GM21367 (cell line): ENCODE measurements around the gene DNASE1L1.

ENCODE experiments used
- ATAC-seq: cut with Tn5 transposase; IDR thresholded peaks from one replicate; pipeline ENCODE4 v1.9.1; 2021; ENCODE audit not compliant: unreplicated experiment

The DNASE1L1 gene

GRCh38 chrX:154436983-154437752 is 28.1 kb upstream of the DNASE1L1 start, which contains the start of gene GDI1:
Gene GDI1, plus strand, starts transcription at chrX:154437154. Its CDS starts 101 bp downstream, at chrX:154437255.
- ATAC-seq, result peak; percentile 36

- ATAC-seq, result peak; percentile 18
Observed at GRCh38 chrX:154436374-154436982, 27.4 kb upstream of the DNASE1L1 start.

DNA sequence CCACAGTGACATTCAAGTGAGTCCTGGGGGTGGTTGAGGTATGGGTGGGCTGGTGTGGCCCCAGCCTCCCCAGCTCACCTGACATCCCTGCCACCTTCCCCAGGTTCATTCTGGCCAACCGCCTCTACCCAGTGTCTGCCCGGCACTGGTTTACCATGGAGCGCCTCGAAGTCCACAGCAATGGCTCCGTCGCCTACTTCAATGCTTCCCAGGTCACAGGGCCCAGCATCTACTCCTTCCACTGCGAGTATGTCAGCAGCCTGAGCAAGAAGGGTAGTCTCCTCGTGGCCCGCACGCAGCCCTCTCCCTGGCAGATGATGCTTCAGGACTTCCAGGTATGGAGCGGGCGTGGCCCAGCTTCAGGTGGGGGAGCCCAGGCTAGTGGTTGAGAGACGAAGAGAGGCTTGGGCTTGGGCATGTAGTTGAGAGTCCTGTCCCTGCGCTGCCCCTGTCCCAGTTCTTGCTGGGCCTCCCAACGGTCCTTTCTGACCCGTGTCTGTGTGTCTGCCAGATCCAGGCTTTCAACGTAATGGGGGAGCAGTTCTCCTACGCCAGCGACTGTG is 26.2 kb upstream of the DNASE1L1 start:
- no peak for ATAC-seq

- ATAC-seq, result no peak
Observed at GRCh38 chrX:154434394-154435168, 25.5 kb upstream of the DNASE1L1 start.

DNA sequence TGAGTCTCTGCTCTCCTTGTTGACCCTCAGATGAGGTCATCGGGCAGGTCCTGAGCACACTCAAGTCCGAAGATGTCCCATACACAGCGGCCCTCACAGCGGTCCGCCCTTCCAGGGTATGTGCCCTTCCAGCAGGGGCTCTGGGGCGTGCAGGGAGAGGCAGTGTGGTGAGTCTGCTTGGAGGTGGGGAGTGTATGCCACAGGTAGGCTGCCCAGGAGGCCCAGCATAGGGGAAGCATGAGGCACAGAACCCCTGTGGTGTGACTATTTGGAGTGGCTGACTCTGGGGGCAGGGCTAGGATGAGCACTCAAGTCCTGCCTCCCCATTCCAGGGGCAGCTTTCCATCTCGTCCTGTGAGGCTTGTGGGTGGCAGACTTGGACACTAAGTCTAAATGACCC is 24.6 kb upstream of the DNASE1L1 start:
- ATAC-seq, result no peak

- no peak for ATAC-seq
Observed at GRCh38 chrX:154432210-154432609, 23.2 kb upstream of the DNASE1L1 start.

- ATAC-seq, result no peak
Observed at GRCh38 chrX:154431341-154431740, 22.3 kb upstream of the DNASE1L1 start.

GRCh38 chrX:154430916-154431315 is 21.9 kb upstream of the DNASE1L1 start:
- no peak for ATAC-seq

DNA sequence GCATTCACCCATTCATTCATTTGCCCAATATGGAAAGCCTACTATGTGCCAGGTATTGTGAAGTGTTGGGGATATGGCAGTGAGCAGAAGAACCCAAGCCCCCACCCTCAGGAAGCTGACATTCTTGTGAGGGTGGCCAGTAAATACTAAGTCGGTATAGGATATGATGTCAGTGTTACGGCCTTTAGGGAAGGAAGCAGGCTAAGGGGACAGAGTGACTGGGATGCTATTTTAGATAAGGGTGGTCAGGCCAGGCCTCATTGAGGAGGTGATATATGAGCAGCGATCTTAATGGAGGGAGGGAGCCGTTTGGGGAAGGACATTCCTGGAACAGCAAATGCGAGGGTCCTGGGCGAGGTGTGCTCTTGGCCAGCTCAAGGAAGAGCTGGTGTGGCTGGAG is 21.4 kb upstream of the DNASE1L1 start:
- no peak for ATAC-seq

GRCh38 chrX:154429711-154430110 is 20.7 kb upstream of the DNASE1L1 start:
- no peak for ATAC-seq

DNA sequence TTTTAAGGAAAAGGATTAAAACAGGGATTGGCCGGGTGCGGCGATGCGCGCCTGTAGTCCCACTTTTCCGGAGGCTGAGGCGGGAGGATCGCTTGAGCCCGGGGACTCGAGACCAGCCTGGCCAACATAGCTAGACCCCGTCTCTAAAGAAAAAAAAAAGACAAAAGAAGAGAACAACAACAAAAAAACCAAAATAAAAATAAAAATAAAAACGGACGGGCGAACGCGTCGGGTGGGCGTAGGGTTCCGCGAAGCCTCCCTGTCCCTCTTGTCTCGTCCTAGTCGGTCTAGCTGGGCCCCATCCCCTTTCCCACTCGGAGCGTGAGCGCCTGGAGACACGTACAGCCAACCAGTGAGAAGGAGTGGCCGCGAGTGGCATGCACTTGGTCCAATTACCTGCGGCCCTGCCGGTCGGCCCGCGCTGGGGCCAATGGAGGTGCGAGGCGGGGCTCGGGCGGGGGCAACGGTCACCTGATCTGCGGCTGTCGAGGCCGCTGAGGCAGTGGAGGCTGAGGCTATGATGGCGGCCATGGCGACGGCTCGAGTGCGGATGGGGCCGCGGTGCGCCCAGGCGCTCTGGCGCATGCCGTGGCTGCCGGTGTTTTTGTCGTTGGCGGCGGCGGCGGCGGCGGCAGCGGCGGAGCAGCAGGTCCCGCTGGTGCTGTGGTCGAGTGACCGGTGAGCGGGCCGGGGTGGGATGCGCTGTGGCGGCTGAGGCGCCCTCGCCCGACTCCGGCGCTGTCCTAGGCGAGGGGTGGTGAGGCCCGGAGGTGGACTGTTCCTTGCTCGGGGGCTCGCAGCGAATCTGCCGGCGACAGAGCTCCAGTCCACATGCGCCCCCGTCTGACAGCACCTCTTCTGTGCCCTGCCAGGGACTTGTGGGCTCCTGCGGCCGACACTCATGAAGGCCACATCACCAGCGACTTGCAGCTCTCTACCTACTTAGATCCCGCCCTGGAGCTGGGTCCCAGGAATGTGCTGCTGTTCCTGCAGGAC is 19.4 kb upstream of the DNASE1L1 start, which contains the start of gene ATP6AP1:
Gene ATP6AP1, plus strand, starts transcription at position 502 of the 996 bp plus-strand sequence. Its CDS starts 16 bp downstream, at position 518.
- peak; percentile 94 for ATAC-seq

DNA sequence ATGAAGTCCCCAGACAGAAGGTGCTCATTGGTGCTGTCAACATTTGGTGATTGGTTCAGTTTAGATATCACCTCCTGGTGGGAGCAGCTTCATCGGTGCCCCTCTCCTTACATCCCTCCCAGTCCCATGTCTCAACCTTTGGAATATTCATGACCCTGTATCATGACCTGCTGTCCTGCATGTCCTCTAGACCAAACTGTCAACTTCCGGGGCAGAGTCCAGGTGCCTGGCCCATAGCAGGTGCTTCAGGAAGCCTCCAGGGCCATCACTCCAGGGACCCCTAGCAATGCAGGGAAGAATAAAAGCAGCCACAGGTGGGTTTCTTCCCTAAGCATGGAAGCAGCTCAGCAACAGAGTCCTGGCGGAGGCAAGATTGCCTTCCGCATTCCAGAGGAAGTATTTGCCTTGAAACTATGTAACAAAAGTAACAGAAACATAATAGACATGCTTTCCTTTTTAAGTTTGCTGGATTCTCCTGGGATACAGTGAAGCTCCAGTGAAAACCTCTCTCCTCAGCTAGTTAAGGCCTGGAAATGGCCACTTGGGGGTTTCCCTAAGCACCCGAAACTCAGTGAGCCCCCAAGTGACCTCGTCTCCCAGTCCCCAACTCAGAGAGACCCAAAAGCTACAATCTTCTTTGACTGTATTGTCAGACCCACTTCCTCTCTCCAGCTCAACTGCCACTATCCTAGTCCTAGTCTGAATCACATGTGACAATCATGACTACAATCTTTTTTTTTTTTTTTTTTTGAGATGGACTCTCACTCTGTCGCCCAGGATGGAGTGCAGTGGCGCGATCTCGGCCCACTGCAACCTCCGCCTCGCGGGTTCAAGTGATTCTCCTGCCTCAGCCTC is 18.1 kb upstream of the DNASE1L1 start:
- no peak for ATAC-seq

- no peak for ATAC-seq
Observed at GRCh38 chrX:154420402-154420756, 11.3 kb upstream of the DNASE1L1 start.

- ATAC-seq, result no peak
Observed at GRCh38 chrX:154419688-154420401, 10.8 kb upstream of the DNASE1L1 start.

DNA sequence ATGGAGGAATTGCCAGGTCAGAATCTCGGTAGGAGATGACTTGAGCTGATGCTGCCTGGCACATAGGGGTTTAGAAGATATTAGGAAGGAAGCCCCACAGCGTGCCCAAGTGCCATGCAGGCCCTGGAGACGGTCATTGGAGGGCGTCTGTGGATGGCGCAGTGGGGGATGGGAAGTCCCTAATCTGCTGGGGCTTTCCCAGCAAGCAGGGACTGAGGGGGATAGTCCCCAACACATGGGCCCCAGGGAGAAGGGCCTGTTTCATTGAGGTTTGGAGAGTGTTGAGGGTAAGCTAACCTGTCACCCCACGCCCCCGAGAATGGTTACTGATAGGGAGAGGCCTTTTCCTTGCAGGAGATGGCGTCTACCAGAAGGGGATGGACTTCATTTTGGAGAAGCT is 10.1 kb upstream of the DNASE1L1 start:
- ATAC-seq, result no peak

DNA sequence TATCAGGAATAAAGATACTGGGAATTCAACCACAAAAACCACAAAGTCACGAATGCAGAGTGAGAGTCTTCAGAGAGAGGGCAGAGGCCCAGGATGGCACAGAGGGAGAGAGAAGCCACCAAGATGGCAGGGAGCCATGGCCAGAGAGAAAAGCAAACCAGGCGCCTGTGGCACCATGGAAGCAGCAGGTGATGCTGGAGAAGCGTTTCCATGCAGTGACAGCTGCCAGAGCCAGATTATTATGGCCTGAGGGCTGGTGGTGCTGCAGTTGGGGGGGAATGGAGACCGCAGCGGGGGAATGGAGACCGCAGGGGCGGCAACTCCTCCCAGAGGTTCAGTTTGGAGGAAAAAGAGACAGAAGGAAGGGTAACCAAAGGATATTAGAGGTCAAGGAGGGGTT is 8.1 kb upstream of the DNASE1L1 start:
- no peak for ATAC-seq

GRCh38 chrX:154413142-154413541 is 4.1 kb upstream of the DNASE1L1 start:
- no peak for ATAC-seq

GRCh38 chrX:154412468-154412867 is 3.4 kb upstream of the DNASE1L1 start:
- no peak for ATAC-seq

DNA sequence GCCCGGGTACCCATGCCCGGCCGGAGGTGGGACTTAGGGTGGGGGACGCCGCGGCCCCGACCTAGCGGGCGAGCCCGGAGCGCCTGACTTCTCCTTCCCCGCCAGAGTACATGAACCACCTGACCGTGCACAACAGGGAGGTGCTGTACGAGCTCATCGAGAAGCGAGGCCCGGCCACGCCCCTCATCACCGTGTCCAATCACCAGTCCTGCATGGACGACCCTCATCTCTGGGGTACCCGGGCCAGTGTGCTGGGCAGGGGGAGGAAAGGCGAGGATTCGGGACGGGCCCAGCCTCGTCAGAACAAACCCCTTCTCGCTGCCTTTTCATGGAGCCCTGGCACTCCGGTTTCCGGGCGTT is 2.9 kb upstream of the DNASE1L1 start:
- no peak for ATAC-seq
